ENCODE data around the gene HOMER1. TPM values are rescaled to one million over a fixed set of nuclear protein-coding genes. Genes with fewer than 3 reads are reported as not detected.

HOMER1 gene
- polyA plus RNA-seq, 1 donor from 2014 or later = 1.8 TPM

DNA sequence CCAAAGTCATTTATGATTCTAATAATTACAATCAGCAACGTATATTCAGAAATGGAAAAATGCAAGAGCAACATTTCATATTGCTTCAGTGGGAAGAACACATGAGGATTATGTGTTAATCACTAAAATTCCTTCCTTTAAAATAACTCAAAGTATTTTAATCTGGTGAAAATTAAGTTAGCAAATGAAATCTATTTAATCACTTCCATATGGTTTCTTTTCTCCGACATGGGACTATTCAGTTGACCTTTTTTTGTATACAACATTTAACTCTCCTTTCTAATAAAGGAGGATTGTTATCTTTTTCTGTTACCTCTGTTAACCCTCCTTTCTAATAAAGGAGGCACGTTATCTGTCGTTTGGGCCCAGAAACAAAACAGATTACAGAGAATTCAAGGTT, 59.9 kb downstream of the HOMER1 start:
- no peaks in the 10 kb centered on the region for H3K27me3 Mint-ChIP-seq
- peaks cover 0 to 2% (median 0%) of the 10 kb centered on the region in 3 donors for H3K4me1 Mint-ChIP-seq
- no peak overlapping the region for H3K4me3 Mint-ChIP-seq
- peaks cover 2% of the 10 kb centered on the region for H3K36me3 Mint-ChIP-seq
- no peaks in the 10 kb centered on the region for H3K9me3 Mint-ChIP-seq
- no peak overlapping the region for H3K27ac Mint-ChIP-seq

DNA sequence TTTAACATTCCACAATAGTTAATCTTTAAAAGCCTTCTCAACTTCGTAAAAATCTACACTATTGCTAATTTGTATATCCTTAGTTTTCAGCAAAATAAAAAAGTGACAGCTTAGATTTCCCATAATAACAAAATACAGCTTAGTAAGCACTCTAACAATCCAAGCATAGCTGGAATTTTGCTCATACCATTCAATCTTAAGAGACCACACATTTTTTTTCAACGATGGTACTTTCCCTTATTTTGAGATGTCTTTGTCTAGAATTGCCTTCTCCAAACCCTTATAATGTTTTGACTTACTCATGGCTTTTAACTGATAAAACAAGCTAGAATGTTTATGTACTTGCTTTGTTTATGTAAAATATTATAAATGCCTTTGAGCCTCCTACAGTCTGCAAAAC, 65.6 kb downstream of the HOMER1 start:
- H3K4me3 Mint-ChIP-seq = no peak overlapping the region
- H3K27me3 Mint-ChIP-seq = no peaks in the 10 kb centered on the region
- H3K4me1 Mint-ChIP-seq = no peaks in the 10 kb centered on the region
- H3K36me3 Mint-ChIP-seq = peaks cover 4% of the 10 kb centered on the region
- no peaks in the 10 kb centered on the region for H3K9me3 Mint-ChIP-seq
- no peak overlapping the region for H3K27ac Mint-ChIP-seq

DNA sequence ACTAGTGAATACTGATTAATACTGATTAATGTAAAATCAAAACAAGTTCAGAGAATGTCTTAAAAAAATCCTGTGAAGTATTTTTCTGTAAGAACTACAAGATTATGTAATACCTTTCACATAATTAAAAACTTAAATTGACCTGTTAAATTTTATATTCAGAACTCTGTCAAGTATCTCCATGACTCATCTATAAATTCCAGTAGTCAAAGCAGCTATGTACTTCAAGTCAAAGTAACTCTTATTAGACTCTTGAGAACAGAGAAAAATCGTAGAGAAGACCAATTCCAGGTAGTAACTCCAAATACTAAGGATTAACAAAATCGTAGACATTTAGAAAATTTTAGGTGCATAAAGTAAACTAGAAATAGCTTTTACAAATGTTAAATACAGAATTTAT, 77.1 kb downstream of the HOMER1 start:
- peaks cover 2 to 4% (median 3%) of the 10 kb centered on the region in 3 donors for H3K4me1 Mint-ChIP-seq
- no peaks in the 10 kb centered on the region for H3K9me3 Mint-ChIP-seq
- no peak overlapping the region for H3K27ac Mint-ChIP-seq
- H3K4me3 Mint-ChIP-seq = no peak overlapping the region
- peaks cover 2% of the 10 kb centered on the region for H3K36me3 Mint-ChIP-seq
- peaks cover 2% of the 10 kb centered on the region for H3K27me3 Mint-ChIP-seq

DNA sequence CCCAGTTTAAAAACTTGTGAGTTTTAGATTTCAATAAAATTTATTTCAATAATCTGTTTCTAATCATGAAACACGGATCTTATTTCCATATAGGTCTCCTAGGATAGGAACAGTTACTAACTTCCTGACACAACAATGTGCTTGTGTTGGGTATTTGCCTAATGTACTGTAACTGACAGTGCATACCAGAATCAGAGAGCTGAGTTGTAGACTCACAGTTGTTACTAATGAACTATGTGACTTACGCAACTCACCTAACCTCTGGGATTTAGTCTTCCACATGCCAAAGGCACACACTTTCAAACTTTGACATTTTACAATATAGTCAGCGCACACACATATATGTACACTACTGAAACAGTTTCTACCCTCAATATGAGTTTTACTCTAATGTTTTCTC, 77.7 kb downstream of the HOMER1 start:
- Mint-ChIP-seq H3K4me3 (no peak overlapping the region), H3K27ac (no peak overlapping the region), H3K36me3 (peaks cover 2% of the 10 kb centered on the region), H3K4me1 (peaks cover under 1 to 3% (median 2%) of the 10 kb centered on the region in 3 donors), H3K9me3 (no peaks in the 10 kb centered on the region), H3K27me3 (peaks cover under 1% of the 10 kb centered on the region)

DNA sequence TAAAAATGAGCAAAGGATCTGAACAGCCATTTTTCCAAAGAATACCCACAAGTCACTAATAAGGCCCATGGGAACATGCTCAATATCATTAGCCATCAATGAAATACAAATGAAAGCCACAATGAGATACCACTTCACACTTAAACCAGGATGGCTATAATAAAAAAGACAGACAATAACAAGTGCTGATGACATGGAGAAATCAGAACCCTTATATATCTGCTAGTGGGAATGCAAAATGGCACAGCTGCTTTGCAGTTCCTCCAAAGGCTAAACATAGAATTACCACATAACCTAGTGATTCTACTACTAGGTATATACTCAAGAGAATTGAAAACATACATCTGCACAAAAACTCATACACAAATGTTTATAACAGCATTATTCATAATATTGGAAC, 83.7 kb downstream of the HOMER1 start:
- Mint-ChIP-seq H3K27me3 (no peaks in the 10 kb centered on the region), H3K9me3 (no peaks in the 10 kb centered on the region), H3K27ac (no peak overlapping the region), H3K36me3 (peaks cover 5% of the 10 kb centered on the region), H3K4me1 (no peaks in the 10 kb centered on the region), H3K4me3 (no peak overlapping the region)

DNA sequence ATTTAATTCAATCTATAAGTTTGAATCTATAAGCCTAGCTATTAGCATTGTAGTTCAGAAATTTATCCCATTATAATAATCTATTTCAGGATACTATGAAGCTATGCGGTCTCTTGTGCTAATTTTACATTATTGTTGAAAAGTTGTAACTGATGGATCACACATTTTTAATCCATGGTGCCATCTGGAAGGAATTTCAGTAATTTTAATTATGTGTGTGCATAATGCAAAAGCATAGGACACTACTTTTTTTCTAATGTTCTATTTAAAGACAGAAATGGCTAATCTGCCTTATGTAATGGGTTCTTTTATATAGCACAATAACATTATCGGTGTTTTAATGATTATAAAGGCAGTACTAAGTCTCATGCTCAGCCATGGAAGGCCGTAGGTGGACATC, 90.6 kb downstream of the HOMER1 start:
- H3K36me3 Mint-ChIP-seq = peaks cover 5% of the 10 kb centered on the region
- H3K4me3 Mint-ChIP-seq = no peak overlapping the region
- no peaks in the 10 kb centered on the region for H3K9me3 Mint-ChIP-seq
- no peaks in the 10 kb centered on the region for H3K4me1 Mint-ChIP-seq
- no peak overlapping the region for H3K27ac Mint-ChIP-seq
- no peaks in the 10 kb centered on the region for H3K27me3 Mint-ChIP-seq

DNA sequence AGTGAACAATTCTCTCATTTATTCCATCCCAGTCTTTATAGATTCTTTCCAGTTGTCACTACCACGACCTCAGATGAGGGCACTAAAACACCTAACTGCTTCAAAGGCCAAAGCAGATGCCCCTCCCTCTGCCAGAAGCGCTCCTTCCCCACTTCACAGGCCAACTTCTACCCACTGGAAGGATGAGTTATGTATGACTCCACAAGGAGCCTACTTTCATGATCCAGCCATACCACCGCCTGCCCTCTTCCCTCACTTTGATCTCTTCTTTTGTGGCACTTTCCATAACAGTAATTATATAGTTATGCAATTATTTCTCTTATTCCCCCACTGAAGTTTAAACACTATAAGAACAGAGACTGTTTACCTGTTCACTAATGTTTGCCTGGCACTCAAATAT, 93.7 kb downstream of the HOMER1 start:
- H3K36me3 Mint-ChIP-seq = peaks cover 4% of the 10 kb centered on the region
- H3K9me3 Mint-ChIP-seq = no peaks in the 10 kb centered on the region
- no peak overlapping the region for H3K4me3 Mint-ChIP-seq
- H3K4me1 Mint-ChIP-seq = peaks cover 4 to 8% (median 6%) of the 10 kb centered on the region in 3 donors
- H3K27ac Mint-ChIP-seq = no peak overlapping the region
- no peaks in the 10 kb centered on the region for H3K27me3 Mint-ChIP-seq

DNA sequence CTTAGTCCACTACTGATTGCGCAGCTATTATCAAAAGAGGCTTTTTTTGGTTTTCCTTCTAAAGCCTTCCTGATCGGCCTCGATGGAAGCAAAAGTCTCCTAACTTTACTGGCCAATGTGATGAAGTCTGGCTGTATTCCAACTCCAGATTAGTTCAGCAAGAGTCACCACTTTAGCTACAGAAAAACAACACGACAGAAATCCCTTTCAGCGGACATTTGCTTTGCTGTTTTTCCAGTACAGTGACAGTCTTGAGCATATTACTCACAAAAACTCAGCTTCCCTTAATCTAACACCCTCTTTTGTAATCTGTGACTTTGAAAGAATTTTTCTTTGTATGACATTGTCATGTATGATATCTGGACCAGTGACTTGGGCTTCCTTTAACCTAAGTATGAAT, 95.7 kb downstream of the HOMER1 start:
- peaks cover 3% of the 10 kb centered on the region for H3K36me3 Mint-ChIP-seq
- H3K27me3 Mint-ChIP-seq = no peaks in the 10 kb centered on the region
- no peak overlapping the region for H3K4me3 Mint-ChIP-seq
- peaks cover 4 to 8% (median 6%) of the 10 kb centered on the region in 3 donors for H3K4me1 Mint-ChIP-seq
- no peaks in the 10 kb centered on the region for H3K9me3 Mint-ChIP-seq
- H3K27ac Mint-ChIP-seq = no peak overlapping the region

DNA sequence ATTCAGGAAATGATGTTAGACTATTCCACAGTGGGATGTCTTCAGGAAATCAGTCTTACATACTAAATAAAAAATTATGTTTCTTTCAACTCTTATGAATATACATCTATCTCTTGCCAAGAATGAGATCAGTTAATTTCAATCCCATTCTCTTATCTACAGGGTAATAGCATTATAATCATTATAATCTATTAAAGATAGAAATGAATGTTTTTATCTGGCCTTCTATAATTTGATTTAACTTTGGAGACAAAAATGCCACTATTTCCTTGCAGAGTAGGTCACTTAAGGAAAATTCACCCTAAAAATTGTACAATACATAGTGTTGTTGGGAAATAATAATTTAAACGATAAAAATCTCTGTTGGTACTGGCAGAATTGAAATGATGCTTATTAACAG, 96.4 kb downstream of the HOMER1 start:
- no peaks in the 10 kb centered on the region for H3K27me3 Mint-ChIP-seq
- H3K4me1 Mint-ChIP-seq = peaks cover 4 to 8% (median 6%) of the 10 kb centered on the region in 3 donors
- H3K27ac Mint-ChIP-seq = no peak overlapping the region
- no peaks in the 10 kb centered on the region for H3K9me3 Mint-ChIP-seq
- no peak overlapping the region for H3K4me3 Mint-ChIP-seq
- H3K36me3 Mint-ChIP-seq = peaks cover 3% of the 10 kb centered on the region

DNA sequence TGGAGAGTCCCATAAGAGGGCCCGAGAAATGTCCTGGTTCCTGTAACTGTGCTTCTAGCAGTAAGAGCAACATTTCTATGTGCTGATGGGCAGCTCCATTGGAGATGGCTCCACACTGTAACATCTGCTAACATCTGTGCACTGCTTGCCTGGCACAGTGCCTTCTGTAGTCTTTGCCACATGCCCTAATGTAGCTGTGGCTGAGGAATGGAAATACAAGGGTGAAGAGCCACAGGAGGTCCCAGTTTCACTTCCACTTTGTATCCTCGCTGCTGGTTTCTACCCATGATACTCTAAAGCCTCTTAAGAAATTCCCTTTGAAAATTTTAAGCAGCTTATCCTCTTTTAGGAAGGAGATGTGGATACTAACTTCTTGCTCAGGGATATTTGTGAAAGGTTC, 97.4 kb downstream of the HOMER1 start:
- Mint-ChIP-seq H3K36me3 (peaks cover 3% of the 10 kb centered on the region), H3K27ac (no peak overlapping the region), H3K9me3 (no peaks in the 10 kb centered on the region), H3K27me3 (no peaks in the 10 kb centered on the region), H3K4me3 (peak overlapping the region in 1 of 4 donors; percentile 76), H3K4me1 (peaks cover 4 to 8% (median 6%) of the 10 kb centered on the region in 3 donors)

DNA sequence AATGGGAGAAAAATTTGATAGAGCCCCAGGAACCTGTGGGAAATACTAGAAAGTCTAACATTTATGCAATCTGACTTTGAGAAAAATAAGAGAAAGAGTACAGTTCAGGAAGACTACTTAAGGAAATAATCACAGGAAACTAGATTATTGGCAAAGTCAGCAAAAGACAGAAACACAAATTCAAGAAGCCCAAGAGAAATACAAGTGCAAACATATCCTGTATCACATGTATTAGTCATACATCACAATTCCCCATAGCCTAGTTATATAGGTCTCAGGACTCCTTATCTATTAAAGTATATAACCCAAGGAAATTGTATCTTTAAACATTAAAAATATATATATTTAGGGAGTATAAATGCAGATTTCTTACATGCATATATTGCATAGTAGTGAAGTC, 100.8 kb downstream of the HOMER1 start:
- Mint-ChIP-seq H3K36me3 (peaks cover 3% of the 10 kb centered on the region), H3K9me3 (peaks cover 0 to 7% (median 2%) of the 10 kb centered on the region in 3 donors), H3K27ac (peak overlapping the region in 1 of 3 donors; percentile 43), H3K4me1 (peaks cover 4 to 8% (median 6%) of the 10 kb centered on the region in 3 donors), H3K27me3 (no peaks in the 10 kb centered on the region), H3K4me3 (no peak overlapping the region)

DNA sequence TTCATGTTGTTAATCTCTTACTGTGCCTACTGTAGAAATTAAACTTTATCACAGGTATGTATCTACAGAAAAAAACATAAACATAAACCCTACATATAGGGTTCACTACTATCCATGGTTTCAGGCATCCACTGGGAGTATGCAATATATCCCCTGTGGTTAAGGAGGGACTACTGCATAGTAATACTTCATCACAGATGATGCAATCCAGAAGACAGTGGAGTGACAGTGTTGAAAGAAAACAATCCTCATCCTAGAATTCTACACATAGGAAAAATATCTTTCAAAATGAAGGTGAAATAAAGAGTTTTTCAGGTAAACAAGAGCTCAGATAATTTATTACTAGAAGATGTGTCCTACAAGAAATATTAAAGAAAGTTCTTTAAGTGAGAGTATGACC, 105.9 kb downstream of the HOMER1 start:
- Mint-ChIP-seq H3K27ac (no peak overlapping the region), H3K36me3 (peaks cover 4% of the 10 kb centered on the region), H3K9me3 (peaks cover 2 to 20% (median 10%) of the 10 kb centered on the region in 3 donors), H3K4me1 (no peaks in the 10 kb centered on the region), H3K27me3 (peaks cover 1% of the 10 kb centered on the region), H3K4me3 (peak overlapping the region in 1 of 4 donors; percentile 17)

DNA sequence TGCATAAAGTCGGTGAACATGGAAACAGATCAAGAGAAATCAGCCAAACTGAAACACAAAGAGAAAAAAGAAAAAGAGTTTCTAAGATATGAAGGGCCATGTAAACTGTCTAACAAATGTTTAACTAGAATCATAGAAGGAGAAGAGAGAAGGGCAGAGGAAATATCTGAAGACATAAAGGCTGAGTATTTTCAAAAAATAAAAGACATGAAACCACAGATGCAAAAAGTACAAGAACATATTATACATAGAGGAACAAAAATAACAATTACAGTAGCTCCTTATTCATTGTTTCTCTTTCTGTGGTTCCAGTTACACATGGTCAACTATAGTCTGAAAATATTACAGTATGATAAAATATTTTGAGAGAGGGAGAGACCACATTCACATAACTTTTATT, 106.3 kb downstream of the HOMER1 start:
- peaks cover 1% of the 10 kb centered on the region for H3K27me3 Mint-ChIP-seq
- no peak overlapping the region for H3K27ac Mint-ChIP-seq
- H3K4me3 Mint-ChIP-seq = no peak overlapping the region
- peaks cover 2 to 20% (median 10%) of the 10 kb centered on the region in 3 donors for H3K9me3 Mint-ChIP-seq
- H3K4me1 Mint-ChIP-seq = no peaks in the 10 kb centered on the region
- H3K36me3 Mint-ChIP-seq = peaks cover 4% of the 10 kb centered on the region

DNA sequence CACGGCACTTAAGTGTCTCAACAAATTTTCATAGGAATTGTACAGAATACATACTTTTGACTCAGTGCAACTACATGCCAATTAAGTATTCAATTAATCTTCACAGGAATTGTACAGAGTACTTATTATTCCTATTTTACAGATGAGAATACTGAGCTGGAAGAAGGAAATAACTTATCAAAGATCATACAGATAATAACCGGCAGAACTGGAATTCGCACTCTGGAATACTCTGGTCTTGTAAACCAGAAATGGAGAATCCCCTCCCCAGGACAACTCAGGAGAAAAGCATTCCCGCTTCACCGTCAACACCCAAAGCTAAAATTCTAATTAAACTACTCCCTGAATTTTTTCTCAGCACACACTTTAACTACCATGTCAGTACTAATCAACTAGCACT, 112.7 kb downstream of the HOMER1 start:
- Mint-ChIP-seq H3K4me3 (no peak overlapping the region), H3K27ac (peak overlapping the region in 1 of 3 donors; percentile 25), H3K36me3 (peaks cover 3% of the 10 kb centered on the region), H3K9me3 (peaks cover 0 to 2% (median 2%) of the 10 kb centered on the region in 3 donors), H3K4me1 (no peaks in the 10 kb centered on the region), H3K27me3 (peaks cover 1% of the 10 kb centered on the region)

DNA sequence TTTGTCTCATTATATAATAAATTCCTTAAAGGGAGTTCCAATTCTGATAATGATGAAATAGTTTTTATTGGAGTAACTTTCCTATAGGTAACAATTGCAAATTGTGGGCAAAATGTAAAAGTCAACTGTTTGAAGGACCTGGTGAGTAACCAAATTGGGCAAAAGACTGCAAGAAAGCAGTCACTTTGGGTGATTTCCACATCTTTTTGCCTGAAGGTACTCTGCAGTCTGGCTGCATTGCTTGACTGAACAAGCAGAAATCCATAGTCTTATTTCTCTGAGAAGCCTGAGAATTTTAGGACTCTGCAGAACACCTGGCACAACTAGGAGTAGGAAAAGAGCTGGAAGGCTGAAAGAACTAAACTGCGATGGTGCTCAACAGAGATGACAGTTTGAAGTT, 114.9 kb downstream of the HOMER1 start:
- H3K9me3 Mint-ChIP-seq = no peaks in the 10 kb centered on the region
- H3K36me3 Mint-ChIP-seq = peaks cover 2% of the 10 kb centered on the region
- no peak overlapping the region for H3K4me3 Mint-ChIP-seq
- H3K27me3 Mint-ChIP-seq = no peaks in the 10 kb centered on the region
- no peak overlapping the region for H3K27ac Mint-ChIP-seq
- H3K4me1 Mint-ChIP-seq = no peaks in the 10 kb centered on the region

DNA sequence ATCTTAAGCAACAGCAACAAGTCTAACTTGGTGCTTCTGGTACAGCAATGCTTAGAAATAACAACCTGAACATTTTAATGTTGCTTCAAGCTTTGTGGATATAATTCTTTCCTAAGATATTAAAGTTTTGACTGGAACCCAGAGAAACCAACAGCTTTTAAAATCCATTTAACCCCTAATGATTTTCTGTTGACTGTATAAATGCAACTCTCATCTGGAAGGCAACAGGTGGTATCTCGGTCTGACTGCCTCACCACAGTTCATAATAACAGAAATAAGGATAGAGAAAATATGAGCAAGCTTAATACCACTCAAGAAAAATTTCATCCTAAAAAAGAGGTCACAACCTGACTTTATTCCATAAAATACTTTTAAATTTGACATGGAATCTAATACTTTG, 116.9 kb downstream of the HOMER1 start:
- H3K27me3 Mint-ChIP-seq = no peaks in the 10 kb centered on the region
- H3K4me3 Mint-ChIP-seq = no peak overlapping the region
- H3K36me3 Mint-ChIP-seq = peaks cover 2% of the 10 kb centered on the region
- H3K9me3 Mint-ChIP-seq = no peaks in the 10 kb centered on the region
- H3K27ac Mint-ChIP-seq = no peak overlapping the region
- no peaks in the 10 kb centered on the region for H3K4me1 Mint-ChIP-seq

DNA sequence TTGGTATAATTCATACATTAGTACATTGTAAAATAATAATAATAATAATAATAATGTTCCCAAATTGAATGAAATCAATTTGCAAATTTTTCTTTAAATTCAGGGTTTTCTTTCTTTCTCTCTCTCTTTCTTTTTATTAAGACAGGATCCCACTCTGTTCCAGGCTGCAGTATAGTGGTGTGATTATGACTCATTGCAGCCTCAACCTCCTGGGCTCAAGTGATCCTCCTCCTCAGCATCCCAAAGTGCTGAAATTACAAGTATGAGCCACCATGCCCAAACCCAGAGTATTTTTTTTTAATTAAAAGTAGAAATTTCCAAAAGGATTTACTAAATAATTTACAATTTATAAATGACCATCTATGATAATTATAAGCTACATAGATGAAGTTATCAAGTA, 117.7 kb downstream of the HOMER1 start:
- H3K4me3 Mint-ChIP-seq = no peak overlapping the region
- H3K4me1 Mint-ChIP-seq = no peaks in the 10 kb centered on the region
- no peaks in the 10 kb centered on the region for H3K27me3 Mint-ChIP-seq
- H3K9me3 Mint-ChIP-seq = no peaks in the 10 kb centered on the region
- peaks cover 2% of the 10 kb centered on the region for H3K36me3 Mint-ChIP-seq
- H3K27ac Mint-ChIP-seq = no peak overlapping the region

Data from IgD-negative memory B cell (primary cell).